NCI-H2107 treated with DMSO at 0.1 percent for 48 hours (cell line): ENCODE results near the gene DNASE1.
A peak's percentile ranks its signal among the peaks of the same experiment; 100 is the strongest.

Source experiments
- DNase-seq: peaks from one replicate; lab custom pipeline; 2025; ENCODE audit not compliant: unreplicated experiment; lab: John Stamatoyannopoulos, UW

DNASE1 gene

GRCh38 chr16:3661922-3662321 lies 7.4 kb downstream of the DNASE1 start:
- no peak for DNase-seq

- DNase-seq: no peak
Measured at GRCh38 chr16:3662601-3663000, 8.1 kb downstream of the DNASE1 start.

- no peak for DNase-seq
Measured at GRCh38 chr16:3664187-3664896, 9.9 kb downstream of the DNASE1 start.

GRCh38 chr16:3665508-3665907 lies 11.0 kb downstream of the DNASE1 start:
- no peak for DNase-seq

- no peak for DNase-seq
Measured at GRCh38 chr16:3668626-3669025, 14.1 kb downstream of the DNASE1 start.

- DNase-seq: no peak
Measured at GRCh38 chr16:3669082-3669481, 14.6 kb downstream of the DNASE1 start.

GRCh38 chr16:3670711-3671110 lies 16.2 kb downstream of the DNASE1 start:
- no peak for DNase-seq

- DNase-seq: no peak
Measured at GRCh38 chr16:3671424-3671823, 16.9 kb downstream of the DNASE1 start.

- DNase-seq: no peak
Measured at GRCh38 chr16:3672571-3673041, 18.1 kb downstream of the DNASE1 start.

GRCh38 chr16:3673201-3673600 lies 18.7 kb downstream of the DNASE1 start:
- no peak for DNase-seq

- DNase-seq: no peak
Measured at GRCh38 chr16:3673676-3674377, 19.3 kb downstream of the DNASE1 start.

GRCh38 chr16:3674513-3675295 lies 20.2 kb downstream of the DNASE1 start:
- no peak for DNase-seq

GRCh38 chr16:3675601-3676130 lies 21.2 kb downstream of the DNASE1 start:
- DNase-seq: no peak

GRCh38 chr16:3677994-3678393 lies 23.5 kb downstream of the DNASE1 start:
- DNase-seq: no peak

GRCh38 chr16:3681206-3681605 lies 26.7 kb downstream of the DNASE1 start:
- DNase-seq: no peak

GRCh38 chr16:3687021-3687420 lies 32.5 kb downstream of the DNASE1 start:
- DNase-seq: no peak

GRCh38 chr16:3687792-3688191 lies 33.3 kb downstream of the DNASE1 start:
- no peak for DNase-seq

GRCh38 chr16:3689731-3690130 lies 35.2 kb downstream of the DNASE1 start:
- no peak for DNase-seq

- DNase-seq: peak; percentile 24
Measured at GRCh38 chr16:3690470-3690928, 36.0 kb downstream of the DNASE1 start.

- no peak for DNase-seq
Measured at GRCh38 chr16:3690980-3691720, 36.7 kb downstream of the DNASE1 start.

- DNase-seq: no peak
Measured at GRCh38 chr16:3691761-3692160, 37.3 kb downstream of the DNASE1 start.
